Measurements from ENCODE around the gene ENPP3. TPM values are rescaled to one million over a fixed set of nuclear protein-coding genes. Genes with fewer than 3 reads are reported as not detected.

ENPP3 gene
- polyA plus RNA-seq, 1 of the 3 experiments (the other 2 are of a cell fraction), result not detected

DNA sequence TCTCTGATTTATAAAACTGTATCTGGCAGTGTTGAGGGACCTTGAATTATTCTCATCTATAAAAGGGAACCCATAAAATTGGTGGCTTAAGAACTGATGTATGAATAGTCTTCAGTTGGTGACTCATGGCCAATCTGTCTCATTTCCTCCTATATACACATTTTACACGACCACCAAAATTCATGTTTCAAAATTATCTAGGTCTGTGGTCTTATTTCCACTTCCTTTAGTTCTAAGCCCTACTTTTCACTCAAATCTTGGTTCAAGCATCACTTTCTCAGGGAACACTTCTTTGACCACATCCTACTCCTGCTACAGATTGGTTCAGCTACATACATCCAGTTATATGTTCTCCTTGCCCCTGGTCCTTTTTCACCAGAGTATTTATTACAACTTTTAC, 152.1 kb downstream of the ENPP3 start:
- H2AFZ ChIP-seq (ENCODE audit: low read depth), result no peak overlapping the region
- H3K4me2 ChIP-seq, result no peak overlapping the region
- 0% methylated on average over 1 of the region's 1 CpG for WGBS (ENCODE audit: low lambda C conversion rate)
- H3K27ac ChIP-seq (ENCODE audit: low read depth in 2 of 2, low read length in 1 of 2), result no peak overlapping the region
- ChIA-PET POLR2A (no interaction called here), CTCF (no interaction called here)
- no peaks in the 10 kb centered on the region for H3K9me3 ChIP-seq
- no peaks in the 10 kb centered on the region for H4K20me1 ChIP-seq (ENCODE audit: insufficient read depth)
- peaks cover 7% of the 10 kb centered on the region; the same call in 1 of the 2 replicates for H3K27me3 ChIP-seq (ENCODE audit: insufficient read depth)
- TF ChIP-seq ELF1 (IDR thresholded peaks at IDR 0.05) (no peak), SIN3A (IDR thresholded peaks at IDR 0.05; ENCODE audit: borderline replicate concordance, low read depth, low read length) (no peak), POLR2AphosphoS5 (IDR thresholded peaks at IDR 0.05; ENCODE audit: low read depth, low read length) (no peak), NFIC (IDR thresholded peaks at IDR 0.05; ENCODE audit: borderline replicate concordance) (no peak), YY1 (IDR thresholded peaks at IDR 0.05; ENCODE audit: low read depth) (no peak), REST (IDR thresholded peaks at IDR 0.05; ENCODE audit: low read depth, low read length) (no peak), MEF2A (IDR thresholded peaks at IDR 0.05; ENCODE audit: borderline replicate concordance, low read depth) (no peak), GABPA (IDR thresholded peaks at IDR 0.05; ENCODE audit: low read depth) (no peak), NRF1 (IDR thresholded peaks at IDR 0.05; ENCODE audit: low read depth, low read length) (no peak), EP300 (IDR thresholded peaks at IDR 0.05; ENCODE audit: borderline replicate concordance in 1 of 2, low read depth in 1 of 2, low read length in 1 of 2) (no peak), FOSL2 (IDR thresholded peaks at IDR 0.05; ENCODE audit: borderline replicate concordance, low read depth) (no peak), TAF1 (IDR thresholded peaks at IDR 0.05; ENCODE audit: borderline replicate concordance, low read depth, low read length) (no peak), IRF3 (IDR thresholded peaks at IDR 0.05; ENCODE audit: low read depth, low read length) (no peak)
- TF ChIP-seq, protein P1, sequence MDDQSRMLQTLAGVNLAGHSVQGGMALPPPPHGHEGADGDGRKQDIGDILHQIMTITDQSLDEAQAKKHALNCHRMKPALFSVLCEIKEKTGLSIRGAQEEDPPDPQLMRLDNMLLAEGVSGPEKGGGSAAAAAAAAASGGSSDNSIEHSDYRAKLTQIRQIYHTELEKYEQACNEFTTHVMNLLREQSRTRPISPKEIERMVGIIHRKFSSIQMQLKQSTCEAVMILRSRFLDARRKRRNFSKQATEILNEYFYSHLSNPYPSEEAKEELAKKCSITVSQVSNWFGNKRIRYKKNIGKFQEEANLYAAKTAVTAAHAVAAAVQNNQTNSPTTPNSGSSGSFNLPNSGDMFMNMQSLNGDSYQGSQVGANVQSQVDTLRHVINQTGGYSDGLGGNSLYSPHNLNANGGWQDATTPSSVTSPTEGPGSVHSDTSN (IDR thresholded peaks at IDR 0.05), result no peak
- TF ChIP-seq, protein P2, sequence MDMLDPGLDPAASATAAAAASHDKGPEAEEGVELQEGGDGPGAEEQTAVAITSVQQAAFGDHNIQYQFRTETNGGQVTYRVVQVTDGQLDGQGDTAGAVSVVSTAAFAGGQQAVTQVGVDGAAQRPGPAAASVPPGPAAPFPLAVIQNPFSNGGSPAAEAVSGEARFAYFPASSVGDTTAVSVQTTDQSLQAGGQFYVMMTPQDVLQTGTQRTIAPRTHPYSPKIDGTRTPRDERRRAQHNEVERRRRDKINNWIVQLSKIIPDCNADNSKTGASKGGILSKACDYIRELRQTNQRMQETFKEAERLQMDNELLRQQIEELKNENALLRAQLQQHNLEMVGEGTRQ (IDR thresholded peaks at IDR 0.05; ENCODE audit: borderline replicate concordance, low read depth, low read length), result no peak
- TF ChIP-seq, protein P3, sequence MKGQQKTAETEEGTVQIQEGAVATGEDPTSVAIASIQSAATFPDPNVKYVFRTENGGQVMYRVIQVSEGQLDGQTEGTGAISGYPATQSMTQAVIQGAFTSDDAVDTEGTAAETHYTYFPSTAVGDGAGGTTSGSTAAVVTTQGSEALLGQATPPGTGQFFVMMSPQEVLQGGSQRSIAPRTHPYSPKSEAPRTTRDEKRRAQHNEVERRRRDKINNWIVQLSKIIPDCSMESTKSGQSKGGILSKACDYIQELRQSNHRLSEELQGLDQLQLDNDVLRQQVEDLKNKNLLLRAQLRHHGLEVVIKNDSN (IDR thresholded peaks at IDR 0.05; ENCODE audit: borderline replicate concordance, low read depth), result no peak
- H3K9ac ChIP-seq, result no peak overlapping the region
- H3K4me1 ChIP-seq (ENCODE audit: control insufficient read depth in 1 of 2, insufficient read depth in 2 of 2, low read depth in 1 of 2, low read length in 1 of 2), result no peaks in the 10 kb centered on the region; a peak in 1 of 4 replicates
- H3K36me3 ChIP-seq (replicated peaks in 1 of 2; ENCODE audit: control insufficient read depth in 1 of 2, insufficient read depth in 2 of 2, low read length in 1 of 2), result no peaks in the 10 kb centered on the region
- no peak for DNase-seq
- no peak overlapping the region for H3K4me3 ChIP-seq (ENCODE audit: low read depth in 2 of 2, low read length in 1 of 2)
- H3K79me2 ChIP-seq (ENCODE audit: insufficient read depth), result no peaks in the 10 kb centered on the region
- H3K9me2 ChIP-seq, result no peaks in the 10 kb centered on the region
- no peaks in the 10 kb centered on the region for H3F3A ChIP-seq (replicated peaks; ENCODE audit: insufficient read depth)
